ENCODE data around the gene SUN1.
A peak's percentile ranks its signal among the peaks of the same experiment; 100 is the strongest.

Gene SUN1

DNA sequence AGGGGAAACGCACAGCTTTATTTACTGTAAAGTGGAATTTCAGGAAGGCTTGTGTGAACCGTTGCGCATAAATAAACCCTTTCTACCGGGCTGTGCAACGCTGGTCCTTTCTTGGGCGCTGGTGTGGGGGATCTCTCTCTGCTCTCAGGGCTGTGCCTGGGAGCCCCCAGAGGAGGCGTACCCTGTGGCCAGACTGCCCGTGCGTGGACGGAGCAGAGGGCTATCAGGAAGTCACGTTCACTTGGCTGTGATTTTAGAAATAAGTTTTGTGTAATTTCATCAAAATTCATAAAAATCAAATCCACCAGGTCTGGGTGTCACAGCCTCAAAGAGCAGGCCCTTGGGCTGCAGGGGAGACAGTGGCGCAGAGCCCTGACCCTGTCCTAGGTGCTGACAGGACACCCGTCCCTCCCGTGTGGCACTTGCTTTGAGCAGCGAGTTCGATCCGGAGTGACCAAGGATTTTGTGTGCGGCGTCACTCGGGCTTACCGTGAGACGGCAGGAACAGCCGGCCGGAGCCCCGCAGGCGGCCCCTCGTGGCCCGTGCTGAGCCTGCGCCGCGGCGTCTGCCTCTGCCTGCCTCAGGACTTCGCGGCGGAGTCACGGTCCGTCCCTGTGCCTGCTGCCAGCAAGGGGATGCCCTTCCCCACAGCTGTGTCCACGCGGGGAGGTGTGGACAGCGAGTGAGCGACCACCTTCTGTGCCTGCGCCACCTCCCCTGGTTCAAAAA is 64.2 kb downstream of the SUN1 start:
- Histone ChIP-seq H3K36me3 (ENCODE audit: control insufficient read depth, insufficient read depth, low read length) (peaks cover 75% of the 10 kb centered on the region), H3K4me1 (ENCODE audit: control insufficient read depth, insufficient read depth, low read length, poor library complexity, severe bottlenecking) (no peaks in the 10 kb centered on the region), H3K9me3 (ENCODE audit: control insufficient read depth, low read length) (no peaks in the 10 kb centered on the region), H3K4me3 (ENCODE audit: insufficient read depth, low read depth, low read length, poor library complexity, severe bottlenecking) (no peak overlapping the region), H3K27ac (ENCODE audit: insufficient read depth, low read length, poor library complexity, severe bottlenecking) (no peak overlapping the region), H3K27me3 (replicated peaks; ENCODE audit: control insufficient read depth, insufficient read depth, low read length, poor library complexity, severe bottlenecking) (no peaks in the 10 kb centered on the region)
- DNase-seq = no peak

DNA sequence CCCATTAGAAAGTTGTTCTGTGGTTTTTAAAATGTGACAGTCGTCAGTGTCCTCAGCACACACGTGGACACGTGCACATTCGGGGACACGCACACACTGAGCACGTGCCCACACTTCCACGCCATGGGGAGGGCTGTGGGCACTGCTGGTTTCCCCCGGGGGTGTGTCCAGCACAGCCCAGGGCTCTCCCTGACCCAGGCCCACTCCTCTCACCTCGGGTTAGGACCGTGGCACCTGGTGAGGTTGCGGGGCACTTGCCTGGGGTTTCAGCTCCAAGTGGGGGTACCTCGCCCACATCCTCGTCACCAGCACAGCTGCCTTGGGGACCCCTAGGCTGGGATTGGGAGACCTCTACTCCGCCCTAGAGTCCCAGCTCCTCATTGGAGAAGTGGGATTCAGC is 64.8 kb downstream of the SUN1 start:
- peaks cover 69% of the 10 kb centered on the region for H3K36me3 ChIP-seq (ENCODE audit: control insufficient read depth, insufficient read depth, low read length)
- H3K4me3 ChIP-seq (ENCODE audit: insufficient read depth, low read depth, low read length, poor library complexity, severe bottlenecking) = no peak overlapping the region
- no peaks in the 10 kb centered on the region for H3K4me1 ChIP-seq (ENCODE audit: control insufficient read depth, insufficient read depth, low read length, poor library complexity, severe bottlenecking)
- H3K27me3 ChIP-seq (replicated peaks; ENCODE audit: control insufficient read depth, insufficient read depth, low read length, poor library complexity, severe bottlenecking) = no peaks in the 10 kb centered on the region
- no peak for DNase-seq
- no peak overlapping the region for H3K27ac ChIP-seq (ENCODE audit: insufficient read depth, low read length, poor library complexity, severe bottlenecking)
- H3K9me3 ChIP-seq (ENCODE audit: control insufficient read depth, low read length) = no peaks in the 10 kb centered on the region

DNA sequence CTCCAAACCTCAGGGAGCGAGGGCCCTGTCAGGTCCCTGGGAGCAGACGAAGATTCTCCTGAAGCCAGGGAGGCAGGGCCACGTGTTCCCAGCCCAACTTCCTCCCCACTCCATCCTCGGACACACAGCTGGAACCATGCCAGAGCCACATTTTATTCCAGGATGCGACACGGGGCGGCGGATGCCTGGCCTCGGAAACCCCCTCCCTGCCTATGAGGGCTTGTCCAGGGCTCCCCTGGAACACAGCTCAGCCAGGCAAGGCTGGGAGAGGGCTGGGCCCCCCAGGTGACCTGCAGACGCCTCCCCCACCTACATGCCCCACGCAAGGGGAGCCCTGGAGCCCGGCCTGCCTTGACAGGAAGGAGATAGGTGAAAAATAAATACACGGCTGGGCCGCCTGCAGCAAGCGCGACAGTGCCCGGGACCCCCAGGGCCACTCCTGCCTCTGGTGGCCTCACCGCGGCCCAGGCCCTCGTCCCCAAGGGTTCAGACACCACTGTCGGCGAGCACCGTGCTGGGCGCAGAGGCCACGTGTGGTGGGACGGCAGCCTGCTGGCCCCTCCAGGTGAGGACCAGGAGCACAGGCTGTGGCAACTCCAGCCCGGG is 65.6 kb downstream of the SUN1 start:
- no peak overlapping the region for H3K4me3 ChIP-seq (ENCODE audit: insufficient read depth, low read depth, low read length, poor library complexity, severe bottlenecking)
- no peaks in the 10 kb centered on the region for H3K27me3 ChIP-seq (replicated peaks; ENCODE audit: control insufficient read depth, insufficient read depth, low read length, poor library complexity, severe bottlenecking)
- no peaks in the 10 kb centered on the region for H3K4me1 ChIP-seq (ENCODE audit: control insufficient read depth, insufficient read depth, low read length, poor library complexity, severe bottlenecking)
- H3K27ac ChIP-seq (ENCODE audit: insufficient read depth, low read length, poor library complexity, severe bottlenecking) = no peak overlapping the region
- no peaks in the 10 kb centered on the region for H3K9me3 ChIP-seq (ENCODE audit: control insufficient read depth, low read length)
- peaks cover 62% of the 10 kb centered on the region for H3K36me3 ChIP-seq (ENCODE audit: control insufficient read depth, insufficient read depth, low read length)
- DNase-seq = no peak

DNA sequence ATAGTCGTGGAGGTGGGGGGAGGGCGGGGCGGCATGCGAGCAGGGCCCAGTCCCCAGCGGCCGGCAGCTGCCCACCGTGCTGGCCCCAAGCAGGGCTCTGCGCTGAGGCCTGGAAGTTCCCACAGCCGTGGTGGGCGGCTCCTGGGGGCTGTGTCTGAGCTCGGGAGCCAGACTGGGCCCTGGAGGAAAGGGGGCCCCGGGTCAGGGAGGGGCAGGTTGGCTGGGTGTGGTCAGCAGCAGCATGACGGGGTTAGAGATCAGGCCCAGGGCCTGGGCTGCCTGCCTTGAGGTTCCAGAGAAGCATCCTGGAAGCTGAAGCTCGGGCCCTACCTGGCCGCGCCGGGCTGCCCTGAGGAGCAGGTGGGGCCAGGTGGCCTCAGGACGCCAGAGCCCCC is 66.2 kb downstream of the SUN1 start:
- Histone ChIP-seq H3K27me3 (replicated peaks; ENCODE audit: control insufficient read depth, insufficient read depth, low read length, poor library complexity, severe bottlenecking) (no peaks in the 10 kb centered on the region), H3K9me3 (ENCODE audit: control insufficient read depth, low read length) (no peaks in the 10 kb centered on the region), H3K36me3 (ENCODE audit: control insufficient read depth, insufficient read depth, low read length) (peaks cover 57% of the 10 kb centered on the region), H3K27ac (ENCODE audit: insufficient read depth, low read length, poor library complexity, severe bottlenecking) (no peak overlapping the region), H3K4me3 (ENCODE audit: insufficient read depth, low read depth, low read length, poor library complexity, severe bottlenecking) (no peak overlapping the region), H3K4me1 (ENCODE audit: control insufficient read depth, insufficient read depth, low read length, poor library complexity, severe bottlenecking) (no peaks in the 10 kb centered on the region)
- DNase-seq = no peak

DNA sequence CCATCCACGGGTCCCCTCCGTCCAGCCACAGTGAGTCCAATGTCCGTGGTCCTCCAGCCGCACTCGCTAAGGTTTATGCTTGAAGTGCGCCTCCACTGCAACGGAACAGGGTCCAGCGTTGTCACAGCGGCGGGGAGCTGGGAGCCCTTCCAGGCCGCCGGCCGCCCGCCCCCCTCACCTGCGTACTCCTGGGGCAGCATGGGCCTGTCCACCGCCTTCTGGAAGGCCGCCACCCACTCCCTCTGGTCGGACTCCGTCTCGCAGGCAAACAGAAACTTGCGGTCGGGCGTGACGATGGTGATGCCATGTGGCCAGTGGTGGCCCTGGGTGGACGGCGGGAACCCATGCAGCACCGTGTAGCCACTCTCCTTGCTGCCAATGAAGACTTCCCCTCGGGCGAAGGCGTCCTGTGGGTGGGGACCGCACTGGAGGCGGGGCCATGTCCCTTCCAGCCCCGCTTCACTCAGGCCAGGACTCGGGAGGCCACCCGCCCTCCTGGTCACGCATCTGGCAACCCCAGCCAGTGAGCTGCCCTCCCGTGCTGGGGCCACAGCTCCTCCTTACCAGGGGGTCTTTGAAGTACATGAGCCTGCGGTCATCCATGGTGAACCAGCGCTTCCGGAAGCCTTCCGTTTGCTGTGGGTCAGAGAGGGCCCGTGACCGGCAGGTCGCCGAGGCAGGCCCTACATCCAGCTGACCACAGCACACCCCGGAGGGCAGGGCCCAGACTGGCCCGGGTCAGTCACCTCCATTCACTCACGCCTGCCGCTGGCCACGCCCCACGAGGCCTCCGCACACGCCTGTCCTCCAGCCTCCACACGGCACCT is 66.8 kb downstream of the SUN1 start:
- Histone ChIP-seq H3K4me1 (ENCODE audit: control insufficient read depth, insufficient read depth, low read length, poor library complexity, severe bottlenecking) (no peaks in the 10 kb centered on the region), H3K27me3 (replicated peaks; ENCODE audit: control insufficient read depth, insufficient read depth, low read length, poor library complexity, severe bottlenecking) (no peaks in the 10 kb centered on the region), H3K4me3 (ENCODE audit: insufficient read depth, low read depth, low read length, poor library complexity, severe bottlenecking) (no peak overlapping the region), H3K36me3 (ENCODE audit: control insufficient read depth, insufficient read depth, low read length) (peaks cover 51% of the 10 kb centered on the region), H3K27ac (ENCODE audit: insufficient read depth, low read length, poor library complexity, severe bottlenecking) (no peak overlapping the region), H3K9me3 (ENCODE audit: control insufficient read depth, low read length) (no peaks in the 10 kb centered on the region)
- no peak for DNase-seq

DNA sequence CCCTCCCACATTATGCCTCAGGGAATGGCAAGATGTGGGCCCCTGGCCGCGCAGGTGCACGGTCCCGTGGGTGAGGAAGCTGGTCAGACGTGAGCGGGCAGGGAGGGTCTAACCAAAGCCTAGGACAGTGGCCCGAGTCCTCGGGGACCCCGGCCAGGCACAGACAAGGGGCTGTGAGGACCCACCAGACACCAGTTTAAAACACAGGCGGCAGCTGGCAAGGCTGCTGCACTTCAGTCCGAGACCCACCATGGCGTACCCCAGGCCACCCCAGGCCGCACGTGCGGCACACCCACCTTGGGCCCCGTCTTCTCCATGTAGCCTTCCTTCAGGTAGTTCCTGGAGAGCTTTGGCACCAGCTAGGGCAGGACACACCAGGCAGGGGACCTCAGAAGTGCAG is 67.5 kb downstream of the SUN1 start:
- no peak for DNase-seq
- H3K27ac ChIP-seq (ENCODE audit: insufficient read depth, low read length, poor library complexity, severe bottlenecking) = no peak overlapping the region
- H3K36me3 ChIP-seq (ENCODE audit: control insufficient read depth, insufficient read depth, low read length) = peaks cover 43% of the 10 kb centered on the region
- H3K4me1 ChIP-seq (ENCODE audit: control insufficient read depth, insufficient read depth, low read length, poor library complexity, severe bottlenecking) = no peaks in the 10 kb centered on the region
- H3K27me3 ChIP-seq (replicated peaks; ENCODE audit: control insufficient read depth, insufficient read depth, low read length, poor library complexity, severe bottlenecking) = no peaks in the 10 kb centered on the region
- H3K4me3 ChIP-seq (ENCODE audit: insufficient read depth, low read depth, low read length, poor library complexity, severe bottlenecking) = no peak overlapping the region
- no peaks in the 10 kb centered on the region for H3K9me3 ChIP-seq (ENCODE audit: control insufficient read depth, low read length)

DNA sequence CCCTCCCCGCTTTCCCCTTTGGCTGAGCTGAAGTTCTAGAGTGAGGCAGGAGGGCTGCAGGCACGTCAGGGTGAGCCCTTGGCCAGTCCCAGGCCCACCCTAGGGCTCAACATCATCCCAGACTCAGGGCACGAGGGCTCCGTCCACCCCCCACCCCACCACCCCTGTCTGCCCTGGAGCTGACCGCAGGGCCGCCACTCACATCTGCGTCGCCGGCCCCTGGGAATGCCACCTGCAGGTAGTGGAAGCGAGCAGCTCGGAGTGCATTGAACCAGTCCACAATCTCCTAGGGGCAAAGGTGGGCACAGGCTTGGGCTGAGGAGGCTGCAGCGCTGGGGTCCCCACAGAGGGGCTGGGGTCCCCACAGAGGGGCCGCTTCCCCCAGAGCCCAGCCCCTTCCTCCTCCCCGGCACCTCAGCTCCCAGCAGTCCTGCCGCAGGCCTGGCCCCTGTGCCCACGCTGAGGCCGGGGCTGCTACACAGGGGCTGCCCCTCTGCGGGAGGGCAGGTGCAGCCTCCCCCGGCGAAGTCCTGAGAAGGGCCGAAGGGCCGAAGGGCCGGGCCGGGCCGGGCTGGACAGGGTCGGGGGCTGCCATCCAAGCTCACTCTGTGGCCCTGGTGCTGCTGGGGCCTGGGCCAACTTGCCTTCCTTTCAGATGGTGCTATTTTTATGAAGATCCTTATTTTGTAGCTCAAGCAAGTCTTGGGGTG is 68.2 kb downstream of the SUN1 start:
- Histone ChIP-seq H3K27me3 (replicated peaks; ENCODE audit: control insufficient read depth, insufficient read depth, low read length, poor library complexity, severe bottlenecking) (no peaks in the 10 kb centered on the region), H3K4me3 (ENCODE audit: insufficient read depth, low read depth, low read length, poor library complexity, severe bottlenecking) (no peak overlapping the region), H3K9me3 (ENCODE audit: control insufficient read depth, low read length) (no peaks in the 10 kb centered on the region), H3K27ac (ENCODE audit: insufficient read depth, low read length, poor library complexity, severe bottlenecking) (no peak overlapping the region), H3K4me1 (ENCODE audit: control insufficient read depth, insufficient read depth, low read length, poor library complexity, severe bottlenecking) (no peaks in the 10 kb centered on the region), H3K36me3 (ENCODE audit: control insufficient read depth, insufficient read depth, low read length) (peaks cover 37% of the 10 kb centered on the region)
- no peak for DNase-seq

DNA sequence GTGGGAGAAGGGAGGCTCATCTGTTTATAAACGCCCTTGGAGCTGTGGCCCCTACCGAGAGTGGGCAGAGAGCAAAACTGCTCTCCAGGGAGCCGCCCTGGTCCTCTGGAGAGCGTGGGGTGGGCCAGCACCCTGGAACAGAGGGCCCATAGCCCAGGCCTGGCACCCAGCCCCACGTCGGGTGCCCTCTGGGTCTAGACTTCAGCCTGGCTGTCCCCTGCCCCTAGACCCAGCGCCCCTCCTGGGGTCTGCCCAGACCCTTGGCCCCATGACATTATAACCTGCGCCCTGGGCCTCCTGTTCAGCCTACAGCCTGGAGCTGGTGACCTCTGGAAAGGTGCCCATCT is 68.7 kb downstream of the SUN1 start:
- H3K4me1 ChIP-seq (ENCODE audit: control insufficient read depth, insufficient read depth, low read length, poor library complexity, severe bottlenecking) = no peaks in the 10 kb centered on the region
- peaks cover 31% of the 10 kb centered on the region for H3K36me3 ChIP-seq (ENCODE audit: control insufficient read depth, insufficient read depth, low read length)
- H3K27me3 ChIP-seq (replicated peaks; ENCODE audit: control insufficient read depth, insufficient read depth, low read length, poor library complexity, severe bottlenecking) = no peaks in the 10 kb centered on the region
- no peak overlapping the region for H3K4me3 ChIP-seq (ENCODE audit: insufficient read depth, low read depth, low read length, poor library complexity, severe bottlenecking)
- no peak overlapping the region for H3K27ac ChIP-seq (ENCODE audit: insufficient read depth, low read length, poor library complexity, severe bottlenecking)
- H3K9me3 ChIP-seq (ENCODE audit: control insufficient read depth, low read length) = no peaks in the 10 kb centered on the region
- no peak for DNase-seq

DNA sequence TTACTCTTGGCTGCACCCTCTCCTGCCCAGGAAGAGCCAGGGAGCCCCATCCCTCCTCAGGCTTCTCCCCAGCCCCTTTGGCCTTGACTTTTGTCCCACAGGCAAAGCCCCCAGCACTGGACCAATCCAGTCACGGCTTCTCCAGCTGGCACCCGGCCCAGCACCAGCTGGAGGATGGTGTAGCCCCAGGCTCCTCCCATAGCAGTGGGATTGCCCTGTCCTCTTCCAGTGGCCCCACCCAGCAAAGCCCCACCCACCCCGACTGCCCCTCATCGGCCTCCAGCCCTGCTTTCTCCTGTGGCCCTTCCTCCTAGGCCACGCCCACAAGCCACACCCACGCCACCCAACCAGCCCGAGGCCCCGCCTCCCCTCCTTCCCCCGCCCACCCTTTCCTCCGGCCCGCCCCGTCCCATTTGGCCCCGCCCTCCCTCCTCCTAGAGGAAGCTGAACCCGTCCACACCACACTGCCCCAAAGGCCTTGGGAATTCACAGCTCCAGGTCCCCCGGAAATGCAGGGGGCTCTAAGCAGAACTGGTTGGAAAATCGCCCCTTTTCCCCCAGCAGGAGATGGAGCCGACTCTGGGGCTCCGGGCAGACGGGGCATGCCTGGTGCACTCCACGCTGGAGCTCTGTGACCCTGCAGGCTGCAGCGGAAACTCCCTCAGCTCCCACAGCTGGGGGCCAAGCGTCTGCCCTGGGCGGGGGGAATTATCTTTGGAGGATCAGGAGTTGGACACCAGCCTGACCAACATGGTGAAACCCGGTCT is 69.3 kb downstream of the SUN1 start:
- Histone ChIP-seq H3K9me3 (ENCODE audit: control insufficient read depth, low read length) (no peaks in the 10 kb centered on the region), H3K4me1 (ENCODE audit: control insufficient read depth, insufficient read depth, low read length, poor library complexity, severe bottlenecking) (no peaks in the 10 kb centered on the region), H3K27me3 (replicated peaks; ENCODE audit: control insufficient read depth, insufficient read depth, low read length, poor library complexity, severe bottlenecking) (no peaks in the 10 kb centered on the region), H3K27ac (ENCODE audit: insufficient read depth, low read length, poor library complexity, severe bottlenecking) (no peak overlapping the region), H3K36me3 (ENCODE audit: control insufficient read depth, insufficient read depth, low read length) (peaks cover 27% of the 10 kb centered on the region), H3K4me3 (ENCODE audit: insufficient read depth, low read depth, low read length, poor library complexity, severe bottlenecking) (no peak overlapping the region)
- peak in 1 of 3 donors; percentile 41 for DNase-seq

All from effector memory CD4-positive, alpha-beta T cell (primary cell).